Left forelimb (tissue), 1 donor: Measurements from ENCODE around the gene ERFE.
"Not testable (repeated sequence)": the region's sequence is repeated elsewhere in the genome, so short reads cannot be mapped to it uniquely, and the experiment has no call there.

Source experiments
- DNase-seq: peaks from one replicate; pipeline ENCODE4 v3.0.0-alpha.2; 2018; ENCODE audit warnings: low spot score

ERFE gene, protein sequence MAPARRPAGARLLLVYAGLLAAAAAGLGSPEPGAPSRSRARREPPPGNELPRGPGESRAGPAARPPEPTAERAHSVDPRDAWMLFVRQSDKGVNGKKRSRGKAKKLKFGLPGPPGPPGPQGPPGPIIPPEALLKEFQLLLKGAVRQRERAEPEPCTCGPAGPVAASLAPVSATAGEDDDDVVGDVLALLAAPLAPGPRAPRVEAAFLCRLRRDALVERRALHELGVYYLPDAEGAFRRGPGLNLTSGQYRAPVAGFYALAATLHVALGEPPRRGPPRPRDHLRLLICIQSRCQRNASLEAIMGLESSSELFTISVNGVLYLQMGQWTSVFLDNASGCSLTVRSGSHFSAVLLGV

DNA sequence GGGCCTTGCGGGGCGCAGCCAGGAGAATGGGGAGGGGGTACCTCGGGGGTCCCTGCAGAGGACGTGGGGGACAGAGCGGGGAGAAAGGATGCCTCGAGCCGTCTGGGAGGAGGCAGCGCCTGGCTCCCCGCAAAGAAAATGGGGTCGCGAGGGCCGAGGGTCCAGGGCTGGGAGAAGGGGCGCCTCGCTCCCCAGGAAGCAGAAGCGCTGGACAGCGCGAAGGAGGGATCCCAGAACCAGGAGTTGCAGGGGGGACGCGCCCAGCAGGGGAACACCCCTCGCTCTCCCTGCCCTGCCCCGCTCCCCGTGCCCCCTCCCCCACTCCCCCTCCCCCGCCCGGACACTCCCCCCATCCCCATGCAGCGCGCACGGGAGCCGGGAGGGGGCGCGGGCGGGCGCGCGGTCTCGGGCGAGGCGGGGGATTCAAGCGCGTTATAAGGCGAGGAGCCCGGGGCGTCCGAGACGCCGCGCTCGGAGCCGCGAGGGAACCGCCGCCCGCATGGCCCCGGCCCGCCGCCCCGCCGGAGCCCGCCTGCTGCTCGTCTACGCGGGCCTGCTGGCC lies at the start of gene ERFE:
Gene ERFE, plus strand, starts transcription at position 462 of the 562 bp plus-strand sequence. Its CDS starts 38 bp downstream, at position 500.
- peak; percentile 77 for DNase-seq

- no peak for DNase-seq
Measured at GRCh38 chr2:238113611-238114010, 45.2 kb upstream of the ERFE start.

- no peak for DNase-seq
Measured at GRCh38 chr2:238114331-238114841, 44.4 kb upstream of the ERFE start.

GRCh38 chr2:238114851-238115660 lies 43.7 kb upstream of the ERFE start:
- DNase-seq: no peak

- DNase-seq: not testable (repeated sequence)
Measured at GRCh38 chr2:238115709-238116108, 43.1 kb upstream of the ERFE start.

DNA sequence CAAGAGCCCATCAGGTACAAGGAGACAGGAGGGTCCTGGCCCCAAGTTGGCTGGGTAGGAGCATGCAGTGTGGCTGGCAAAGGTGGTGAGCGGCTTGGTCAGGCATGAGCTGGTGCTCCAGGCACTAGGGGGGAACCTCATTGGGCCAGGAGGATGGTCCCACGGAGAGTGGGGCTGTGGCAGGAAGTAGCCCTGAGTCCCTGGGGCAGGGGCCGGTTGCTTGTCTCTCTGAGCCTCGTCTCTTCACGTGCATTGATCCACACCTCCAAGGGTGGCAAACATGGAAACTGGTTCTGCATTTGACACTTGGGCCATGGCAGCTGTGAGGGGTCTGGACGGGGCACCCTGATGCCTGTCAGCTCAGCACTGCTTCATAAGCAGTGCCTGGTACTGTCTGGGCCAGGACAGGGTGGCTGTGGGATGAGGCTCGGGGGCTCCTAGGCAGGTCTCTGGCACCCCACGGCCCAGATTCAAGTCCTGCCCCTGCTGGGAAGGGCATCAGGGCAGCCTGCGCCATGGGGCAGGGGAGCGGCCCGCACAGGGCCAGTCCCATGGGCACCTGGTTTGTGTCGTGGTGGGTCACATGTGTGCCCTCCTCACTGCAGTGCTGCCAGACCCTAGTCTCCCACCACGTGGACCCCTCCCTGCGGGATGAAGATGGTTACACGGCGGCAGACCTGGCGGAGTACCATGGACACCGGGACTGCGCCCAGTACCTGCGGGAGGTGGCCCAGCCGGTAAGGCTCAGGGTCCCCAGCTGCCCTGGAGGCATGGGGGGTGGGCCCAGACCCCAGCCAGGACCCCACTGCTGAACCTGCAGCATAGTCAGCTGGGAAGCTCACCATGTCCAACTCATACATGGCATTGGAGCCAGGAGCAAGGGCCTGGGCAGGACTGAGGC lies 42.2 kb upstream of the ERFE start:
- no peak for DNase-seq

GRCh38 chr2:238117199-238118154 lies 41.3 kb upstream of the ERFE start:
- no peak for DNase-seq

GRCh38 chr2:238119756-238120462 lies 38.9 kb upstream of the ERFE start:
- DNase-seq: no peak

GRCh38 chr2:238120463-238121298 lies 38.1 kb upstream of the ERFE start:
- DNase-seq: no peak

GRCh38 chr2:238121511-238122286 lies 37.1 kb upstream of the ERFE start:
- no peak for DNase-seq

DNA sequence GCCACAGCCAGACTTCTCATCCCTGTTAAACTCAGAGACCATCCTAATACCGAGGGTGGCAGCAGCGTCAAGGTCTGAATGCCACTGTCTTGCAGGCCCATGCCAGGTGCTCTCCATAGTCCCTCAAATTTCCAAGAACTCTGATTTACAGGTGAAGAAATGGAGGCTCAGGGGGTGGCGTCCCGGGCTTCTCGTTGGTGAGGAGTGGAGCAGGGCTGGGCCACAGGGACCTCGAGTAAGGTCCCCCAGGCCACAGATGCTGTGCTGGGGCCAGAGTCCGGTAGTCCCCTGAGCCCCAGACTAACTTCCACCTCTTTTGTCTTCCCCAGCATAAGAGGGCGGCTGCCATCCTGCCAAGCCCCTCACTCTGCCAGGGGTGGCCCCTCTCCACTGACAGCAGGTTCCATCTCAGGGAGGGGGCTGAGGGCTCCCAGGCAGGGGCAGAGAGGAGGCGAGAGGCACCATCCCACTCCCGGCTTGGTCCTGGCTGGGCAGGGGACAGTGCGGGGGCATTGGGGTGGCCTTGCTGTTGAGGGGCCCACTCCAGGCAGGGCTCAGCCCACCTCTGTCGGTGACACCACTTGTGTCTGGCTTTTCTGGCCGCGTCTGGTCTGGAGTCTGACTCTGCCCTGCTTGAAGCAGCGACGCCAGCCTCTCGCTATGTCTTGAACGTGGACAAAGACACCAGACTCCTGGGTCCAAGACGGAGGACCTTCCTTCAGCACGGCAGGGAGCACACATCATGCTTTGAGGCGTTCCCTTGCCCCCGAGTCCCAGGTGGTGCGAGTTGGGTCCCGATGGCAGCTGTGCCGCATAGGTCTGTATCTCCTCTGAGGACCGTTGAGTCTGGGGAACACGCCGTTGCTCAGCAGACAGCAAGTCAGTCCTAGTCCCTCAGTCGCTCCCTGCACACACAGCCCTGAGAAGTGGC lies 36.2 kb upstream of the ERFE start:
- DNase-seq: no peak

- DNase-seq: no peak
Measured at GRCh38 chr2:238123218-238123971, 35.4 kb upstream of the ERFE start.

DNA sequence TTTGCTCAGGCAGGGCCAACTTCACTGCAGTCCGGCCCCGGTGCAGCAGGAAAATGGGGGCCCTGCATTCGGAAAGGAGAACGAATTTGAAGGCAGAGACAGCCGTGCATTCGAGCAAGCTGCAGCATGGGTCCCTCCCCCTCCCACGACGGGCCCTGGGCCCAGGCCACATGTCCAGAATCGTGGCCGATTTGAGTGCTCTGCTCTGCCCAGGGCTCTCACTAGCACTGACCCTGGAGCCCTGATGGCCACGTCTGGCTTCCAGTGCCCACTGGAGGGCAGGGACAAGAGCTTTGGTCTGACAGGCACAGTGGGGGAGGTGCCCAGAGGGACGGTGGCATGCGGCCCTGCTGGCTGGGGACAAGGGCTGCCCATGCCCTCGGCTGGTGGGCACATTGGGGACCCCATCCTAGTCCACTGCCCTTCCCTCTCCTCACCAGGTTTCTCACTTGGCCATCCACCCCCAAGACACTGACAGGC lies 34.7 kb upstream of the ERFE start:
- DNase-seq: no peak

DNA sequence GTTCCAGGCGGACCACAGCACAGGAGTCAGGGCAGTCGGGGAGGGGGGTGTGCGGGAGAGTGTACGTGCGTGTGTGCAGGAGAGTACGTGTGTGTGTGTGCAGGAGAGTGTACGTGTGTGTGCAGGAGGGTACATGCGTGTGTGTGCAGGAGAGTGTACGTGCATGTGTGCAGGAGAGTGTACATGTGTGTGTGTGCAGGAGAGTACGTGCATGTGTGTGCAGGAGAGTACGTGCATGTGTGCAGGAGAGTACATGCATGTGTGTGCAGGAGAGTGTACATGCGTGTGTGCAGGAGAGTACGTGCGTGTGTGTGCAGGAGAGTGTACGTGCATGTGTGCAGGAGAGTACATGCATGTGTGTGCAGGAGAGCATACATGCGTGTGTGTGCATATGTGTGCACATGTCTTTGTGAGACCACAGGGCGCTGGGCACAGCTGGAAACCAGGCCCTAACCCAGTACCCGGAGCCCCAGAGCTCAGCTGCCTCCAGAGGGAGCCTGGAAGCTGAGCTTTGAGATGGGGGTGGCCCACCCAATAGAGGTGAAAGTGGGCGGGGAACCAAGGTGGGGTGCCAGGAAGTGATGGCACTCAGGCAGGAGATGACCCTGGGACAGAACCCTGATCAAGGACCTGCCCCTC lies 34.2 kb upstream of the ERFE start:
- no peak for DNase-seq

GRCh38 chr2:238125127-238125885 lies 33.5 kb upstream of the ERFE start:
- DNase-seq: no peak
